ENCODE measurements around the gene WSCD2.

DNA sequence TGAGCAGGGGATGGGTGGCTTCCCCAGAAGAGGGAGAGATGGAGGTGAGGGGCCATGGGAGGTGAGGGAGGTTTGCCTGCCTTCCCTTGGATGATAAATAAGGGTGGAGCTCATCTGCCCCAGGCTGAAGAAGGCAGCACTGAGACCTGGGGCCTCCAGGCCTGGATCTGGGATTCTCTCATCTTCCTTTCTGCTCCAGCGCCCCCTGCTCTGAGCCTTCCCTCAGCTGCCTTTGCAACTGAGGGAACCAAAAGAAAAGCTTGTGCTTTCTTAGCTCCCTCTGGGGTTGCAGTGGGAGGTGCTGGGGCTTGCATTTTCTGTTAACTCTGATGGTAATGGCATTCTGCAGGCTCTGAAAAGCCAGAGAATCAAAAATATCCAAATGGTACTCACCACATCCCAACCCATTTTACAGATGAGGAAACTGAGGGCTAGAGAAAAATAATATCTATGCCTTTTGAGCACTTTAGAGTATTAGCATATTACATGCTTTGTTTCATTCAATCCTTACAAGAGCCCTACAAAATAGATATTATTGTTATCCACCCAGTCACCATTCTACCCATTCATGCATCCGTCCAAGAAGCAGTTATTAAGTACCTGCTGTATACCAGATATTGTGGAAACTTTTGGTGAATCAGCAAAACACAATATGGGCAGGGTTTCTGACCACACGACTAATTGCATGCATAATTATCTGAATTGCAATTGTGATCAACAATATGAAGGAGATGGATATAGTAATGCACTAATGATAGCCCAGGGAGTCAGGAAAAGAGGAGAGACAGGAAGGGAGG is 102.2 kb downstream of the WSCD2 start:
- no peak for TF ChIP-seq POLR2A (IDR thresholded peaks at IDR 0.05)
- TF ChIP-seq, protein P1, sequence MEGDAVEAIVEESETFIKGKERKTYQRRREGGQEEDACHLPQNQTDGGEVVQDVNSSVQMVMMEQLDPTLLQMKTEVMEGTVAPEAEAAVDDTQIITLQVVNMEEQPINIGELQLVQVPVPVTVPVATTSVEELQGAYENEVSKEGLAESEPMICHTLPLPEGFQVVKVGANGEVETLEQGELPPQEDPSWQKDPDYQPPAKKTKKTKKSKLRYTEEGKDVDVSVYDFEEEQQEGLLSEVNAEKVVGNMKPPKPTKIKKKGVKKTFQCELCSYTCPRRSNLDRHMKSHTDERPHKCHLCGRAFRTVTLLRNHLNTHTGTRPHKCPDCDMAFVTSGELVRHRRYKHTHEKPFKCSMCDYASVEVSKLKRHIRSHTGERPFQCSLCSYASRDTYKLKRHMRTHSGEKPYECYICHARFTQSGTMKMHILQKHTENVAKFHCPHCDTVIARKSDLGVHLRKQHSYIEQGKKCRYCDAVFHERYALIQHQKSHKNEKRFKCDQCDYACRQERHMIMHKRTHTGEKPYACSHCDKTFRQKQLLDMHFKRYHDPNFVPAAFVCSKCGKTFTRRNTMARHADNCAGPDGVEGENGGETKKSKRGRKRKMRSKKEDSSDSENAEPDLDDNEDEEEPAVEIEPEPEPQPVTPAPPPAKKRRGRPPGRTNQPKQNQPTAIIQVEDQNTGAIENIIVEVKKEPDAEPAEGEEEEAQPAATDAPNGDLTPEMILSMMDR (IDR thresholded peaks at IDR 0.05) = no peak
